HG02610 (cell line): ENCODE measurements around the gene C10orf95.

ENCODE experiments used
- ATAC-seq: cut with Tn5 transposase; IDR thresholded peaks from one replicate; pipeline ENCODE4 v1.9.1; 2021; ENCODE audit warnings: mild to moderate bottlenecking, moderate library complexity; ENCODE audit not compliant: unreplicated experiment

The C10orf95 gene

GRCh38 chr10:102435133-102435497 lies 16.2 kb downstream of the C10orf95 start:
- no peak for ATAC-seq

GRCh38 chr10:102434394-102435132 lies 16.8 kb downstream of the C10orf95 start:
- ATAC-seq, result no peak

DNA sequence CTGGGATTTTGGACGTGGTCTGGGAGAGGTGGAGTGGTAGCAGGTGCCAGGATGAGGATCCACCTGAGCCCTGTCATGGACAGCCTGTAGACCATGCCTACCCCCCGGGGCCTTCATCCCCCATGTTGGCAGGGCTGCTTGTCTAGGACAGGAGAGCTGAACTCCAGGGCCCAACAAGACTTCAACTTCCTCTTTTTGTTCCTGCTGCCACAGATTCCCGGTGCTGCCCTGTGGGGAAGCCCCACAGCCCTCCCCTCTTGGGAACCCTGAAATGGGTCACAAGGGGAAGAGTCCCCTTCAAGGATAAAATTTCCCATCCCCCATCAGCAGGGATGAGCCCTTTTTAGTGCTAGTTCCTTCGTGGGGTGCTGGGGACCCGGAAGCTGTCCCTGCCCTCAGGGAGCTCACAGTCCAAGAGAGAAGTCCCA lies 17.7 kb downstream of the C10orf95 start:
- ATAC-seq, result no peak

GRCh38 chr10:102432162-102432950 lies 19.0 kb downstream of the C10orf95 start, which contains the start of gene CUEDC2:
Gene CUEDC2 (minus strand): TSS chr10:102432574. CDS start chr10:102425188, 7,386 bp downstream.
- peak; percentile 84 for ATAC-seq

DNA sequence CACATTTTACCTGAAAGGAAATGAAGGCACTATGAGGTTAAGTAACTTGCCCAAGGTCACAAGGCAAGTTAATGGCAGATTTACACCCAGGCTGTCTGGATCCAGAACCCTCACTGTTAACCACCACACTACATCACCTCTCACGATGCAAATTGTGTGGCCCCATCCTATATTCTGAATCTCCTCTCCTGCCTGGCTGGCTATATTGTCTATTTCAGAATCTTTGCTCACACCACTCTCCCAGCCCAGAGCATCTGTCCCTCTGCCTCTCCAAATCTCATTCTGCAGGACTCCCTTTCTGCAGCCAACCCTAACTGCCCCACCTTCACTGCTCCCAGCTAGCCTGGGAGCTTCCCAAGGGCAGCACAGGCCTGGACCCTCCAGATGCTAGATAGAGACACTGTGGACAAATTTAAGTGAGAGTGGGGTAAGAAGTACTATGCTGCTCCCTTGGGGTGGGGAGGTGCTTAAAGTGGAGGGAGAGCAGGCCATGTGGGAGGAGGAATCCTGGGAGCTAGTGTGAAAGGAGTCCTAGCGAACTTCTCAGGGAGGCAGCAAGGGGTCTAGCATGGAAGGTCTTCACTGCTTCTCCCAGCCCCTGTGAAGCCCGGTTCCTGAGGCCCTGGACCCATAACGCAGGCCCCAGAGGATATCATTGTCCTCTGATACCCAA lies 19.8 kb downstream of the C10orf95 start:
- ATAC-seq, result no peak

DNA sequence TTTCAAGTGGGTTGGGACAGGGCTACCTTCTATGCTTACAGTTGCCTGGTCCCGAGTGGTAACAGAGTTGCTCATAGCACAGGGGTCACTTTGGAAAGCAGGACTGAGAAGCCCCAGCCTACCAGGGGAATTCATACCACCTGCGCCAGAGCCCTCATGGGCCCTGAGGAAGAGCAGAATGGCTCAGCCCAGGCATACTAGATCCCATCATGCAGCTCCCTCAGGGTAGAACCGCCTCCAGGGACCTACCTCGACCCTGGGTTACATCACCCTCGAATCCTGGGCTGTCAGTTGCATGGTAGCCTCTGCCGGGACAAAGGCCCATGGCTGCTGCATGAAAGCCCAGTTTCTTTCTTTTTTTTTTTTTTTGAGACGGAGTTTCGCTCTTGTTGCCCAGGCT lies 21.9 kb downstream of the C10orf95 start:
- ATAC-seq, result no peak

GRCh38 chr10:102426803-102427287 lies 24.5 kb downstream of the C10orf95 start:
- no peak for ATAC-seq

- no peak for ATAC-seq
Measured at GRCh38 chr10:102425444-102425843, 25.9 kb downstream of the C10orf95 start.

GRCh38 chr10:102424916-102425315 lies 26.4 kb downstream of the C10orf95 start:
- ATAC-seq, result no peak

- no peak for ATAC-seq
Measured at GRCh38 chr10:102424145-102424544, 27.2 kb downstream of the C10orf95 start.

DNA sequence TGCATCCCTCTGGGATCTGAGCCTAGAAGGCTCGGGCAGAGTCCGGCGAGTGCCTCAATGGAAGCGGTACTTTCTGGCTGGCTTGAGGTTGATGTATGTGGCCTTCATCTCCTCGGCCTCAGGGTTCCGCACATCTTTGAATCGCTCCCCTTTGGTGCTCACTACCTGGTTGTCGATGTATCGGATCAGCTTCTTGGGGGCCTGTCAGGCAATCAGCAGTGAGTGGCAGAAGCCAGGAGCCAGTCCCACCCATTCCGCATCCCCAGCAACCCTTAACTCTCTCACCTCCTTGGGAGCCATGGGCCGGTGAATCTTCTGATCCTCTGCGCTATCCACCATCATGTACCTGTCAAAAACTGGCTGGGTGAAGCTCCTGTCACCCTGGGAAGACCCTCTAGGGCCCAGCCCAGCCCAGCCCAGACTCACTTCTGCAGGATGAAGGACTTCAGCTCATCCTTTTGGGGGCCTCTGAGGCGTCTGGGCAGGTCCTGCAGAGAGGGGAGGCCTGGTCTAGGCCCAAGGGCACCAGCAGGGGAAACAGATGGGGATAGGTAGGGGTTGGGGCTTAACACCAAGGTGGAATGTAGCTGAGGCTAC lies 27.9 kb downstream of the C10orf95 start:
- ATAC-seq, result no peak

DNA sequence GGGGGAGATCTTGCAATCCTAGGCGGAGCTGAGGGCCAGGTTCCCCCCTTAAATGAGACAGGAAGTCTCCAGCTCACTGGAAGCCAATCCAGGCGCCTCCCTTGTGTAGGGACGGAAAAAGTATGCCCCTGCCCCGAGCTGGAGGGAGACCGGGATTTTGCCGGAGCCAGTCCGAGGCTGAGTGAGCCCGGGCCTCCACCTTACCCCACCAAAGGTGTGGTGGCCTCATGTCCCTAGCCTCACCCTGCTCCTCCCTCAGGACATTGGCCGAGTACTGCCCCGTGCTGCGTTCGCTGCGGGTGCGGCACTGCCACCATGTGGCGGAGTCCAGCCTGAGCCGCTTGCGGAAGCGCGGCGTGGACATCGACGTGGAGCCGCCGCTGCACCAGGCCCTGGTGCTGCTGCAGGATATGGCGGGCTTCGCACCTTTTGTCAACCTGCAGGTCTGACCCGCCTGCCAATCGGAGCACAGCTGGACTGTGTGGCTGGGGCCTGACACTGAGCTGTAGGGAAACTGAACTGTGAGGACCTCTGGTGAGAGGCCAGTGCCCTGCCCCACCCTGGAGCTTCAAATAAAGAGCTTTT lies 28.7 kb downstream of the C10orf95 start:
- ATAC-seq, result no peak

DNA sequence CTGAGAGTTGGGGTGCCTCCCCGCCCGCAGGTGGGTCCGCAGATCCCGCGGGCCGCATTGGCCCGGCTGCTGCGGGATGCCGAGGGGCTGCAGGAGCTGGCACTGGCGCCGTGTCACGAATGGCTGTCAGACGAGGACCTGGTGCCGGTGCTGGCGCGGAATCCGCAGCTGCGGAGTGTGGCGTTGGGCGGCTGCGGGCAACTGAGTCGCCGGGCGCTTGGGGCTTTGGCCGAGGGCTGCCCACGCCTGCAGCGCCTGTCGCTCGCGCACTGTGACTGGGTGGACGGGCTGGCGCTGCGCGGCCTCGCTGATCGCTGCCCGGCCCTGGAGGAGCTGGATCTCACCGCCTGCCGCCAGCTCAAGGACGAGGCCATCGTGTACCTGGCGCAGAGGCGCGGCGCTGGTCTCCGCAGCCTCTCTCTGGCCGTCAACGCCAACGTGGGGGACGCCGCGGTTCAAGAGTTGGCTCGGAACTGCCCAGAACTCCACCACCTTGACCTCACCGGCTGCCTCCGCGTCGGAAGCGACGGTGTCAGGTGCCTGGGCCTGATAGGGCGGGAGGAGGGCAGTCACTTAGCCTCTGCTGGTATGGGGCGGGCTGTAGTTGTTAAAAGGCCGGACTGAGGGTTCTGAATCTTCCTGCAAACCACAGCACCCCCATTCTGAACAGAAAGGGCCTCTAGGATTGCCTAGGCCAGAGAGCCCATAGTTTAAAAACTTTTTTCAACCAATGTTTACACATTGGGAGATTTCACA lies 29.4 kb downstream of the C10orf95 start:
- peak; percentile 3 for ATAC-seq

GRCh38 chr10:102421507-102421756 lies 29.9 kb downstream of the C10orf95 start:
- no peak for ATAC-seq

GRCh38 chr10:102420714-102421506 lies 30.4 kb downstream of the C10orf95 start, which contains the start of gene FBXL15:
Gene FBXL15 (plus strand): TSS chr10:102420836. CDS start chr10:102421130, 294 bp downstream.
- peak; percentile 67 for ATAC-seq

DNA sequence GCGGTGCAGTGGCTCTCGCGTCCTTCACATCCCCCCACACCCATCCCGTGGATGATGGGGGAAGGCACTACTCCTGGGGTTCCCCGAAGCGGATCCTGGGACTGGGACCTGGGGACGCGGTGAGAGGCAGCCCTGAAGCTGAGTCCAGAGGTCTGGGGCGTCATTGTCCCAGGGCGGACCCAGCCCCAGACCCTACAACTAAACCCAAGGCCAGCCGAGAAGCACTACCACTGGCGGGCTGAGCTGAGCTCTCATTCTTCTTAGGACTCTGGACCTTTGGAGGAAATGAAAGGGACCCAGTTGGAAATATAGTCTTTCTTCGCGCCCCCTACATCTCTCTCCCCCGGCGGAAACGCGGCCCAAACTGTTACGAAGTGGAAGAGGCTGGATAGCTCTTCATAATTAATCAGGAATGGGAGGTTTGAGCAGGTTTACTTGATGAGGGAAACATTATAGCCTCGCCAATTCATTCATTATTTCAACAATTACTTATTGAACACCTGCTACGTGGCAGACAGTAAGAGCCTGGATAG lies 31.1 kb downstream of the C10orf95 start:
- no peak for ATAC-seq

DNA sequence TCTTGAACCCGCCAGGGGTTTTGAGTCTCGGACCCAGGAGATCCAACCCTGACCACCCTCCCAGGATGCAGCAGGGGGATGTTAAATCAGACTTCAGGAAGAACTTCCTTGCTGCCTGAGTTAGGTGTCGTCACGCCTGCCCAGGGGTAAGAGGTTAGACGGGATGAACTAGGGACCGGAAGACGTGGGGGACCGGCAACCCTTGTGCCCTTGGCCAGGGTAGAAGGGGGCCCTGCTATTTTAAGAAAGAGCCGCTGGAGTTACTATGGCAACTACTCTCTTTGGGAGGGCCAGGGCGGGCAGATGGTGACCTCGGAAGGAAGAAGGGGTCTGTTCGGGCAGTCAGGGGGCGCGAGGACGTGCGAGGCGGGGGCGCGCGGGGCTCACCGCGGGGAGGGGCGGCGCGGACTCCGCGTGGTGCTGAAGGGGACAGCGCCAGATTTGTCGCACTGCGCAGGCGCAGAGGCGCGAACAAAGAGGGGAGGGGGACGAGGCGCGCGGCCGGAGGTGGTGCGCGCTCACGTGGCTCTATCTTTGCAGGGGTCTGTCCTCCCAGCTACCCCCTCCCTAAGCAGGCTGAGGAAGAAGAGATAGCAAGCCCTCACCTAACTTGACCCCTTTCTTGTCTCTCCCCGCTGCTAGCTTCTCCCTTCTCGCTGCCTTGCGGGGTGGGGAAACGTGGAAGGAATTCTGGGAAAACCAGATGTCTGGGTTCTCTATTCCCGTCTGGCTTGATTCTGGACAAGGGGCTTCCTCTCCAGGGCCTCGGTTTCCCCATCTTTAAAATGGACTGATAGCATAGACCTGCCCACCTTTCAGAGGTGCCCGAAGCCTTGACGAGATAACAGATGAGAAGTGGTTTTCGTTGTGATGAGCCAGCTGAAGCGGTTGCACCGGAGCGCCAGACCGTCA lies 31.8 kb downstream of the C10orf95 start:
- ATAC-seq, result no peak
